ENCODE data around the gene GOLPH3L. TPM values are rescaled to one million over a fixed set of nuclear protein-coding genes. Genes with fewer than 3 reads are reported as not detected.
A peak's percentile ranks its signal among the peaks of the same experiment; 100 is the strongest.

GOLPH3L gene
- total and polyA plus RNA-seq, 2 experiments from 2014 or later: 23.5 to 29.6 TPM

DNA sequence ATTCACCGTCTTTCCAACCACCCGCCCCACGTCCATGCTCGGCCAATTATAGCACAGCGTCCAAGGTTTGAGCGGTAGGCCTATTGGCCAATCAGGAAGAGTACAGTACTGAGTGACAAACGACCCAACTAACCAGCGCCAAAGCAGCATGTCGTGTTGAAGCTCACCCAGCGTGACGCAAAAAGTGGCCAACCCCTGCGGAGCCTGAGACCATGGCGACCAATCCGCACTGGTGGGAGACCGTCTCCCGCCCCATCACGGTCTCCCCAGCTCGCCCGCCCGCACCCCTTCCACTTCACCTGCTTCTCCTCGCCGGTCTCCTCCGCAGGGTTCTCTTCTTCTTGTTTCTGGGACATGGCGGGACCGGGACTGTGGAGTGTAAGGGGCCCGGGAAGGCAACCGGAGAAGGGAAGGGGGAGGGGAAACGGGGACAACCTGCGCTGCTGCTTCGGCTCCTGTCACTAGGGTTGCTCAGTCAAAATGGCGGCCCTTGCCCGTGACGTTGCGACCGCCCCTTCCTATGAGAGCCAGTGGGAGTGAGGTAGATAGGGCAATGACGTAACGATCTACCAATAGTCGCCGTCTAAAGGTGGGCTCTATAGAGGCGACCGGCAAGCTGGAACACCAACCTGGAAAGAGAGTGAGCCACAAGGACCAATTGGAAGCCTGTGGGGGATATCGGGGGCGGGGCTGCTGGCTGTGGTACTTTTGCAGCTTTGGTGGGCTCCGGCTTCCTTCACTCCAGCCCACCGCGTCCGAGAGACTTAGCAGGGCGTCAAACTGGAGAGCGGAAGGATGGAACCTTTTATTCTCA, 67.6 kb downstream of the GOLPH3L start, which contains the start of gene ENSA:
TSS of gene ENSA (minus strand) at position 498 of the 814 bp plus-strand sequence. CDS start at position 356, 142 bp downstream.
- H3K4me3 Mint-ChIP-seq: no peak within 1 kb of the TSS
- DNase-seq (ENCODE audit: low spot score) (peak; percentile 99), ATAC-seq (peak; percentile 94)
- Histone ChIP-seq H3K4me2 (peak within 1 kb of the TSS; percentile 87), H3K4me1 (ENCODE audit: insufficient read depth) (peaks cover 38% of the 10 kb centered on the region), H2AFZ (no peak within 1 kb of the TSS), H3K36me3 (ENCODE audit: insufficient read depth) (peaks cover 33% of the 10 kb centered on the region), H3K9me2 (ENCODE audit: insufficient read depth) (no peaks in the 10 kb centered on the region), H3K27ac (ENCODE audit: low read depth) (peak within 1 kb of the TSS; percentile 86), H4K20me1 (replicated peaks; ENCODE audit: insufficient read depth) (peaks cover 4% of the 10 kb centered on the region), H3K79me2 (replicated peaks; ENCODE audit: insufficient read depth) (peaks cover 59% of the 10 kb centered on the region), H3F3A (replicated peaks; ENCODE audit: low read depth) (peaks cover 24% of the 10 kb centered on the region), H3K27me3 (ENCODE audit: insufficient read depth) (no peaks in the 10 kb centered on the region), H3K4me3 (peak within 1 kb of the TSS; percentile 67)
- H3K9me3 Mint-ChIP-seq: no peaks in the 10 kb centered on the region
- peaks cover 42% of the 10 kb centered on the region for H3K36me3 Mint-ChIP-seq (ENCODE audit: low read depth)
- peaks cover 9% of the 10 kb centered on the region for H3K27me3 Mint-ChIP-seq (ENCODE audit: insufficient read depth, low read depth, poor library complexity)
- H3K27ac Mint-ChIP-seq: no peak within 1 kb of the TSS
- H3K4me1 Mint-ChIP-seq: peaks cover 53% of the 10 kb centered on the region
- TF ChIP-seq POLR2AphosphoS5 (IDR thresholded peaks at IDR 0.05; ENCODE audit: low read depth) (peak; percentile 87), ZNF462 (CRISPR knock-in tag; IDR thresholded peaks at IDR 0.05) (no peak), CREB1 (CRISPR knock-in tag; IDR thresholded peaks at IDR 0.05; ENCODE audit: low read depth) (peak; percentile 94)

GRCh38 chr1:150628766-150629114, 68.2 kb downstream of the GOLPH3L start:
- Histone ChIP-seq H3K79me2 (replicated peaks; ENCODE audit: insufficient read depth) (peaks cover 59% of the 10 kb centered on the region), H3K4me2 (peak overlapping the region; percentile 84), H3K9me2 (ENCODE audit: insufficient read depth) (no peaks in the 10 kb centered on the region), H3K27me3 (ENCODE audit: insufficient read depth) (no peaks in the 10 kb centered on the region), H3K4me1 (ENCODE audit: insufficient read depth) (peaks cover 32% of the 10 kb centered on the region), H3K4me3 (peak overlapping the region; percentile 67), H3K36me3 (ENCODE audit: insufficient read depth) (peaks cover 33% of the 10 kb centered on the region), H2AFZ (no peak overlapping the region), H3K27ac (ENCODE audit: low read depth) (peak overlapping the region; percentile 48), H4K20me1 (replicated peaks; ENCODE audit: insufficient read depth) (peaks cover 4% of the 10 kb centered on the region), H3F3A (replicated peaks; ENCODE audit: low read depth) (peaks cover 24% of the 10 kb centered on the region)
- Mint-ChIP-seq H3K4me3 (no peak overlapping the region), H3K4me1 (peaks cover 51% of the 10 kb centered on the region), H3K9me3 (no peaks in the 10 kb centered on the region), H3K36me3 (ENCODE audit: low read depth) (peaks cover 48% of the 10 kb centered on the region), H3K27ac (no peak overlapping the region), H3K27me3 (ENCODE audit: insufficient read depth, low read depth, poor library complexity) (peaks cover 9% of the 10 kb centered on the region)
- DNase-seq (ENCODE audit: low spot score) (no peak), ATAC-seq (no peak)
- TF ChIP-seq, protein P1, sequence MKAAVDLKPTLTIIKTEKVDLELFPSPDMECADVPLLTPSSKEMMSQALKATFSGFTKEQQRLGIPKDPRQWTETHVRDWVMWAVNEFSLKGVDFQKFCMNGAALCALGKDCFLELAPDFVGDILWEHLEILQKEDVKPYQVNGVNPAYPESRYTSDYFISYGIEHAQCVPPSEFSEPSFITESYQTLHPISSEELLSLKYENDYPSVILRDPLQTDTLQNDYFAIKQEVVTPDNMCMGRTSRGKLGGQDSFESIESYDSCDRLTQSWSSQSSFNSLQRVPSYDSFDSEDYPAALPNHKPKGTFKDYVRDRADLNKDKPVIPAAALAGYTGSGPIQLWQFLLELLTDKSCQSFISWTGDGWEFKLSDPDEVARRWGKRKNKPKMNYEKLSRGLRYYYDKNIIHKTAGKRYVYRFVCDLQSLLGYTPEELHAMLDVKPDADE (IDR thresholded peaks at IDR 0.05): no peak
- TF ChIP-seq ZNF114 (CRISPR knock-in tag; IDR thresholded peaks at IDR 0.05) (no peak), STAT1 (IDR thresholded peaks at IDR 0.05; ENCODE audit: unreplicated experiment) (no peak), POLR2AphosphoS5 (IDR thresholded peaks at IDR 0.05; ENCODE audit: low read depth) (no peak), JUNB (IDR thresholded peaks at IDR 0.05; ENCODE audit: unreplicated experiment) (no peak), EZH2phosphoT487 (IDR thresholded peaks at IDR 0.05; ENCODE audit: unreplicated experiment) (no peak)

Data from GM23338 (cell line).